ENCODE measurements around the gene DMKN.

DNA sequence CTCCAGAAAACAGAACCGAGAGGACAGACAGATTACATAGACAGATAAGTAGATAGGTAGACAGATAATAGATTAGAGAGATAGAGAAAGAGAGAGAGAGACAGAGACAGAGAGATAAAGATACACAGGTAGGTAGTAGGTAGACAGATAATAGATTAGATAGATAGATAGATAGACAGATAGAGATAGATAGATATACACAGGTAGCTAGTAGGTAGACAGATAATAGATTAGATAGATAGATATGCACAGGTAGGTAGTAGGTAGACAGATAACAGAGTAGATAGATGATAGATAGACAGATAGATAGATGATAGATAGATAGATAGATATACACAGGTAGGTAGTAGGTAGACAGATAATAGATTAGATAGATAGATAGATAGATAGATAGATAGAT, 55.3 kb downstream of the DMKN start:
- TF ChIP-seq, protein P1, sequence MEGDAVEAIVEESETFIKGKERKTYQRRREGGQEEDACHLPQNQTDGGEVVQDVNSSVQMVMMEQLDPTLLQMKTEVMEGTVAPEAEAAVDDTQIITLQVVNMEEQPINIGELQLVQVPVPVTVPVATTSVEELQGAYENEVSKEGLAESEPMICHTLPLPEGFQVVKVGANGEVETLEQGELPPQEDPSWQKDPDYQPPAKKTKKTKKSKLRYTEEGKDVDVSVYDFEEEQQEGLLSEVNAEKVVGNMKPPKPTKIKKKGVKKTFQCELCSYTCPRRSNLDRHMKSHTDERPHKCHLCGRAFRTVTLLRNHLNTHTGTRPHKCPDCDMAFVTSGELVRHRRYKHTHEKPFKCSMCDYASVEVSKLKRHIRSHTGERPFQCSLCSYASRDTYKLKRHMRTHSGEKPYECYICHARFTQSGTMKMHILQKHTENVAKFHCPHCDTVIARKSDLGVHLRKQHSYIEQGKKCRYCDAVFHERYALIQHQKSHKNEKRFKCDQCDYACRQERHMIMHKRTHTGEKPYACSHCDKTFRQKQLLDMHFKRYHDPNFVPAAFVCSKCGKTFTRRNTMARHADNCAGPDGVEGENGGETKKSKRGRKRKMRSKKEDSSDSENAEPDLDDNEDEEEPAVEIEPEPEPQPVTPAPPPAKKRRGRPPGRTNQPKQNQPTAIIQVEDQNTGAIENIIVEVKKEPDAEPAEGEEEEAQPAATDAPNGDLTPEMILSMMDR (IDR thresholded peaks at IDR 0.05; ENCODE audit: poor library complexity), result no peak
- no peak for TF ChIP-seq EZH2 (IDR thresholded peaks at IDR 0.05; ENCODE audit: borderline replicate concordance)
